GM13977 (cell line): ENCODE data around the gene ANKRD65.
"Not testable (repeated sequence)": the region's sequence is repeated elsewhere in the genome, so short reads cannot be mapped to it uniquely, and the experiment has no call there.

Experiments used
- DNase-seq: peaks from one replicate; pipeline ENCODE4 v3.0.0; 2012; ENCODE audit warnings: low spot score
- CTCF ChIP-seq: IDR thresholded peaks from 2 replicates; pipeline ENCODE4 v1.5.1; 2012; ENCODE audit warnings: mild to moderate bottlenecking, control low read depth; ENCODE audit not compliant: insufficient read depth; ENCODE audit errors: extremely low read depth, missing control alignments
- in situ Hi-C: fragments of 300-500 bp; cut with MboI; formaldehyde crosslinking; loops from one replicate; pipeline ENCODE4 v1.12.0; 2022; ENCODE audit warnings: low sequenced_read_pairs, low pct_unique_long_range_greater_than_20kb, mixed read lengths, inconsistent platforms; ENCODE audit not compliant: unreplicated experiment

ANKRD65 gene

DNA sequence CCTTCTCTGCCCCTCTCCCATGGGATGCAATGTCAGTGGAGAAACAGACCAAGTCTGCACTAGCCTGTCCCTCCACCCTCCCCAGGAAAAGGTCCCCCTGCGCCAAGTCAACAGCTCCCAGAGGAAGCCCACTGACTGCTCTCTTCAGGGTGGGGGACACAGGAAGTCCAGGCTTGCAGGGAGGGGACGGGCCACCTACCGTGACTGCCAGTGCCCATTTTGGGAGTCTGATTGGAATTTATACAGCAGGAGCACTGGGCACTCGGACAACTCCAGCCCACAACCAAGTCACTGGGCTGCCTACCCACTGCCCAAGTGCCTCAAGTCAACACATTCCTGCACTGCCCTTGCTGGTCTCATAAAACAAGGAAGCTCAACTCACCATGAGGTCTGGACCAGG is 28.1 kb downstream of the ANKRD65 start:
- no peak for TF ChIP-seq CTCF
- DNase-seq, result no peak
- in situ Hi-C loops, result no loop called here

DNA sequence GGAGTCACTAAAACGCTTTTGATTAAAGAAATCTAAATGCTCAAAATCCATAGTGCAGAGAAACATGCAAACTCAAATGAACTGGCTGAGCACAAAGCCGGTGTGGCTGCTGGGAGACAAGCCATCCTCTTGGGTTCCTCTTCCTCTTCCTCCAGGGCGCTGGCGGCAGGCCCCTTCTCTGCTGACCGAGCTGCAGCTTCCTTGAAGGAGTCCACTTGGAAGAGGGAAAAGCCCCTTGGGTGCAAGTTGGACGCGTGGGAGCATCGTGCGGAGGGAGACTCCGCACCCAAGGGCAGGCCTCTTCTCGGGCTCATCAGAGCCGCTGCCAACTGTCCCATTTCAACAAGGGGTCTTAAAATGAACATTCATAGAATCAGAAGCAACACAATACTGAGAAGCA is 29.9 kb downstream of the ANKRD65 start:
- no peak for DNase-seq
- no peak for TF ChIP-seq CTCF
- in situ Hi-C loops, result no loop called here

DNA sequence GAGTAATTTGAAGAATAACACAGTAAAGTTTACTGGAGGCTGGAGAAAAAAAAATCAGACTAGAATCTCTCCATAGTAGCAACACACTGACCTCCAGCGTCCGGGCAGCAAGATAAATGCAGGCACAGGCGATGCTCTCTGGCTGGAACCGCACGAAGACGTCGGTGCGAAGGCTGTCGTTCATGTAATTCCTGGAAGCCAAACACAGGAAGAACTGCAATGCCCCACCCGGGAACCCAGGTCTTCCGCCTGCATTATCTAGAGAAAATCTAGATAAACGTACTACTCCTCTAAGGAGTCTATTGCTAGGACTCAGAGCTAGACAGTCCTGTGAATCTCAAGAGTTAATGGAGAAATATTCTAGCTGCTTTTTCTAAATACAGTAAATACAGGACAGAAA is 30.4 kb downstream of the ANKRD65 start:
- TF ChIP-seq CTCF, result no peak
- DNase-seq, result no peak
- in situ Hi-C loops, result no loop called here

- no peak for TF ChIP-seq CTCF
- no peak for DNase-seq
- in situ Hi-C loops, result no loop called here
Measured at GRCh38 chr1:1388078-1388472, 33.0 kb downstream of the ANKRD65 start.

DNA sequence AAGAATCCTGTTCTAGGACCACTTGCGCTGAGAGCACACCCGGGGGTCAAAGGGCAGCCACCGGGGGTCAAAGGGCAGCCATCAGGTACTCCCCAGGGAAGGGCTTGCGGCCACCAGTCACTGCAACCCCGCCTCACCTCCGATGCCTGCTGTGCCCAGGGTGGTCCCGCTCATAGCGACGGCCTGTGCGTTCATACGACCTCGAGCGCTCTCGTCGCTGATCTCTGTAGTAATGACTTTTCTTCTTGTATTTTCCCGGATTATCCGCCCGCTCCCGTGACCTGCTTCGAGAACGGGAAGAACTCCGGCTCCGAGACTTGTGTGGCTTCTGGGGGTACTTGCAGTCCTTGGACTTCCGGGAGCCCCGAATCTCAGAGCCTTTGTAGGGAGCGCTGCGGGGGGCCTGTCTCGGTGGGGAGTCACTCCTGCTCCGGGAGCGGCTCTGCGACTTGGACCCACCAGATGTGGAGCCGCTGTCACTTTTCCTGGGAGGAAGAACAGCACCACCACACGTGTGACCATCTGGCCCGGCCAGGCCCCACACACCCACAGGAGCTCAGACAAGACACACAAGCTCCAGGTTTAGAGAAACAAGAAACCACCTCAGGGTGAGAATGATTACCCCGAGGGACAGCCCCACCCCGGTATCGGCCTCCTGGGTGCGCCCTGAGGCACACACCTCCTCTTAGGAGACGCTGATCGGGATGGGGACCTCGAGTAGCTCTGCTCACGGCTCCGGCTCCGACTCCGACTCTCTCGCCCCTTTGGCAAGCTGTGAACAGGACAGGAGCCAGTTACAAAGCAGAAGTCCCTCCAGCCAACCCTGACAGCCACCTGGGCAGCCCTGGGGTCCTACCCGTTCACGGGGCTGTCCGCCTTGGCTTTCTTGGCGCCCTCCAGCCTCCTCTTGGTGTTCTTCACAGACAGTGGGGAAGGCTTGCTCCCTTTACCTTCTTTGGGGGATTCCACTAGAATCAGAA is 33.7 kb downstream of the ANKRD65 start:
- in situ Hi-C loops, result no loop called here
- DNase-seq, result no peak
- TF ChIP-seq CTCF, result no peak

DNA sequence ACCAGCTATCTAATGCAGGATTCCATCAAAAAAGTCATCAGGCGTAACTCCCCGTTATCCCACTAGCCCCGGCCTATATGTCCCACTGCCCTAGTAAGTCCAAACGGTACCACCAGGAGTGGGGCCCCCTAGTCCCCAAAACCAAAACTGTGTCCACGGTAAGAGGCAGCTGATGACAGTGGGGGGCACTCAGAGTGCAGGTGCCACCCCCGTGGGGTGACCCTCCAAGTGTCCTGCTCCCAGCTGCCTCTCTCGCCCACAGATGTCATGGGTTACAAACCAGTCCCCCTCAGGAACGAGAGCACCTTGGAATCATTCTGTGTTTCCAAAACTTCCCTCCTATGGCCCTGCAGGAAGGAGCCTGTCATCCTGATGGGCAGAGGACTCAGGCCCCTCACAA is 35.1 kb downstream of the ANKRD65 start:
- in situ Hi-C loops, result no loop called here
- no peak for DNase-seq
- TF ChIP-seq CTCF, result no peak

GRCh38 chr1:1385339-1385738 is 35.7 kb downstream of the ANKRD65 start:
- in situ Hi-C loops, DNase-seq: not testable (repeated sequence)
